Ishikawa (cell line): Measurements from ENCODE around the gene TACC2.

Source experiments
- CEBPB ChIP-seq: IDR thresholded peaks from 2 replicates; pipeline ENCODE4 v1.6.1; 2012
- CREB1 ChIP-seq: IDR thresholded peaks from 2 replicates; pipeline ENCODE4 v1.6.1; 2012; ENCODE audit warnings: low read depth
- EGR1 ChIP-seq: IDR thresholded peaks from 2 replicates; pipeline ENCODE4 v1.6.1; 2012
- EP300 ChIP-seq: IDR thresholded peaks from 2 replicates; pipeline ENCODE4 v1.6.1; 2012; ENCODE audit warnings: borderline replicate concordance
- FOXM1 ChIP-seq: IDR thresholded peaks from 2 replicates; pipeline ENCODE4 v1.6.1; 2012; ENCODE audit warnings: low read depth, borderline replicate concordance
- NFIC ChIP-seq: IDR thresholded peaks from 2 replicates; pipeline ENCODE4 v1.6.1; 2012
- RAD21 ChIP-seq: IDR thresholded peaks from 2 replicates; pipeline ENCODE4 v1.6.1; 2012; ENCODE audit warnings: low read depth
- TAF1 ChIP-seq: IDR thresholded peaks from 2 replicates; pipeline ENCODE4 v1.6.1; 2012; ENCODE audit warnings: low read depth, mild to moderate bottlenecking
- TCF12 ChIP-seq: IDR thresholded peaks from 2 replicates; pipeline ENCODE4 v1.6.1; 2012; ENCODE audit warnings: low read depth
- TEAD4 ChIP-seq: IDR thresholded peaks from 2 replicates; pipeline ENCODE4 v1.6.1; 2012
- USF1 ChIP-seq: IDR thresholded peaks from 2 replicates; pipeline ENCODE4 v1.6.1; 2012
- YY1 ChIP-seq: IDR thresholded peaks from 2 replicates; pipeline ENCODE4 v1.6.1; 2012; ENCODE audit warnings: low read depth
- ZBTB7A ChIP-seq: IDR thresholded peaks from 2 replicates; pipeline ENCODE4 v1.6.1; 2012; ENCODE audit warnings: low read depth
- TF ChIP-seq, protein P1 (sequence below): IDR thresholded peaks from 2 replicates; pipeline ENCODE4 v1.6.1; 2012; ENCODE audit warnings: low read depth, mild to moderate bottlenecking
- TF ChIP-seq, protein P2 (sequence below): IDR thresholded peaks from 2 replicates; pipeline ENCODE4 v1.6.1; 2012

The TACC2 gene

GRCh38 chr10:122056431-122057094 lies 67.6 kb downstream of the TACC2 start:
- TF ChIP-seq FOXM1, result no peak
- no peak for TF ChIP-seq ZBTB7A
- TF ChIP-seq YY1, result no peak
- TF ChIP-seq, protein P1, sequence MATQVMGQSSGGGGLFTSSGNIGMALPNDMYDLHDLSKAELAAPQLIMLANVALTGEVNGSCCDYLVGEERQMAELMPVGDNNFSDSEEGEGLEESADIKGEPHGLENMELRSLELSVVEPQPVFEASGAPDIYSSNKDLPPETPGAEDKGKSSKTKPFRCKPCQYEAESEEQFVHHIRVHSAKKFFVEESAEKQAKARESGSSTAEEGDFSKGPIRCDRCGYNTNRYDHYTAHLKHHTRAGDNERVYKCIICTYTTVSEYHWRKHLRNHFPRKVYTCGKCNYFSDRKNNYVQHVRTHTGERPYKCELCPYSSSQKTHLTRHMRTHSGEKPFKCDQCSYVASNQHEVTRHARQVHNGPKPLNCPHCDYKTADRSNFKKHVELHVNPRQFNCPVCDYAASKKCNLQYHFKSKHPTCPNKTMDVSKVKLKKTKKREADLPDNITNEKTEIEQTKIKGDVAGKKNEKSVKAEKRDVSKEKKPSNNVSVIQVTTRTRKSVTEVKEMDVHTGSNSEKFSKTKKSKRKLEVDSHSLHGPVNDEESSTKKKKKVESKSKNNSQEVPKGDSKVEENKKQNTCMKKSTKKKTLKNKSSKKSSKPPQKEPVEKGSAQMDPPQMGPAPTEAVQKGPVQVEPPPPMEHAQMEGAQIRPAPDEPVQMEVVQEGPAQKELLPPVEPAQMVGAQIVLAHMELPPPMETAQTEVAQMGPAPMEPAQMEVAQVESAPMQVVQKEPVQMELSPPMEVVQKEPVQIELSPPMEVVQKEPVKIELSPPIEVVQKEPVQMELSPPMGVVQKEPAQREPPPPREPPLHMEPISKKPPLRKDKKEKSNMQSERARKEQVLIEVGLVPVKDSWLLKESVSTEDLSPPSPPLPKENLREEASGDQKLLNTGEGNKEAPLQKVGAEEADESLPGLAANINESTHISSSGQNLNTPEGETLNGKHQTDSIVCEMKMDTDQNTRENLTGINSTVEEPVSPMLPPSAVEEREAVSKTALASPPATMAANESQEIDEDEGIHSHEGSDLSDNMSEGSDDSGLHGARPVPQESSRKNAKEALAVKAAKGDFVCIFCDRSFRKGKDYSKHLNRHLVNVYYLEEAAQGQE, result no peak
- TF ChIP-seq EGR1, result no peak
- no peak for TF ChIP-seq CREB1
- no peak for TF ChIP-seq TAF1
- TF ChIP-seq TCF12, result no peak
- no peak for TF ChIP-seq EP300
- no peak for TF ChIP-seq CEBPB
- no peak for TF ChIP-seq NFIC
- TF ChIP-seq TEAD4, result no peak
- TF ChIP-seq, protein P2, sequence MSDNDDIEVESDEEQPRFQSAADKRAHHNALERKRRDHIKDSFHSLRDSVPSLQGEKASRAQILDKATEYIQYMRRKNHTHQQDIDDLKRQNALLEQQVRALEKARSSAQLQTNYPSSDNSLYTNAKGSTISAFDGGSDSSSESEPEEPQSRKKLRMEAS, result no peak
- TF ChIP-seq RAD21, result no peak
- TF ChIP-seq USF1, result no peak

GRCh38 chr10:122057841-122058413 lies 69.0 kb downstream of the TACC2 start:
- TF ChIP-seq EP300 (no peak), TCF12 (no peak)

- TF ChIP-seq USF1, result no peak
- no peak for TF ChIP-seq CREB1
- no peak for TF ChIP-seq TAF1
Measured at GRCh38 chr10:122060250-122060649, 71.3 kb downstream of the TACC2 start.

- peak; percentile 63; the same call in 1 of the 2 replicates for TF ChIP-seq TCF12
- TF ChIP-seq TEAD4, result no peak
- no peak for TF ChIP-seq ZBTB7A
- peak; percentile 31; the same call in 1 of the 2 replicates for TF ChIP-seq EGR1
- TF ChIP-seq RAD21, result peak; percentile 36; the same call in 1 of the 2 replicates
- TF ChIP-seq, protein P1, result no peak
- no peak for TF ChIP-seq EP300
- no peak for TF ChIP-seq TAF1
- TF ChIP-seq CREB1, result no peak
- TF ChIP-seq, protein P2, result 0 out of 2 replicates have a peak, but pooled peaks have one; percentile 64
- no peak for TF ChIP-seq FOXM1
- TF ChIP-seq USF1, result no peak; the same call in 1 of the 2 replicates
- TF ChIP-seq NFIC, result peak; percentile 19; the same call in 1 of the 2 replicates
- TF ChIP-seq YY1, result 0 out of 2 replicates have a peak, but pooled peaks have one; percentile 52
- no peak for TF ChIP-seq CEBPB
Measured at GRCh38 chr10:122062831-122063674, 74.1 kb downstream of the TACC2 start.

DNA sequence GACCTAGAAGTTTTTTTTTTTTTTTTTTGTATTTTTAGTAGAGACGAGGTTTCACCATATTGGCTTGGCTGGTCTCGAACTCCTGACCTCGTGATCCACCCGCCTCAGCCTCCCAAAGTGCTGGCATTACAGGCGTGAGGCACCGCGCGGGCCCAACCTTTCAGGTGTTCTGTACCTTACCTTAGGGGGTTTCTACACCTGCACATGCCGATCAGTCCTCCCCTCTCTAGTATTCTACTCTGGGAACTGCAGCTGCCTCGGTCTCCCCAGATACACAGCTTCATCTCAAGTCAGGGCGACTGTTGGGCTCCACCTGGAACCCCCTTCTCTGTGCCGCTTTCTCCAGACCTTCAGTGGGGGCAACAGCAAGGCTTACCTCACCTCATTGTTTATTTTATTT lies 79.9 kb downstream of the TACC2 start:
- no peak for TF ChIP-seq EGR1
- TF ChIP-seq, protein P2, result no peak
- no peak for TF ChIP-seq CEBPB
- no peak for TF ChIP-seq FOXM1
- TF ChIP-seq RAD21, result no peak
- no peak for TF ChIP-seq TEAD4
- TF ChIP-seq EP300, result no peak
- TF ChIP-seq TCF12, result no peak
